Cerebellar nuclear complex (tissue), 1 donor: Measurements from ENCODE around the gene SEC62.
"Not testable (repeated sequence)": the region's sequence is repeated elsewhere in the genome, so short reads cannot be mapped to it uniquely, and the experiment has no call there.

ENCODE experiments used
- DNase-seq, 2 experiments: peaks; one replicate each; lab custom pipeline; 2025; lab: John Stamatoyannopoulos, UW

SEC62 gene

DNA sequence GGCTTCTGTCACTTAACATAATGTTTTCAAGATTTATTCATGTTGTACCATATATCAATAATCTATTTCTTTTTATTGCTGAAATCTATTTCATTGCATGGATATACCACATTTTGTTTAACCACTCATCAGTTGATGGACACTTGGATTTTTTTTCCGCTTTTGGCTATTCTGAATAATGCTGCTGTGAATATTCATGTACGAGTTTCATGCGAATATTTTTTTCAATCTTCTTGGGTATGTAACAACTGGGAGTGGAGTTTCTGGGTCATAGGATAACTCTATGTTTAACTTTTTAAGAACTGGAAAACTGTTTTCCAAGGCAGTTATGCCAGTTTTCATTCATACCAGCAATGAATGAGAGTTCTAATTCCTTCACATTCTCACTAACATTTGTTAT is 49.5 kb downstream of the SEC62 start:
- no peak for DNase-seq

DNA sequence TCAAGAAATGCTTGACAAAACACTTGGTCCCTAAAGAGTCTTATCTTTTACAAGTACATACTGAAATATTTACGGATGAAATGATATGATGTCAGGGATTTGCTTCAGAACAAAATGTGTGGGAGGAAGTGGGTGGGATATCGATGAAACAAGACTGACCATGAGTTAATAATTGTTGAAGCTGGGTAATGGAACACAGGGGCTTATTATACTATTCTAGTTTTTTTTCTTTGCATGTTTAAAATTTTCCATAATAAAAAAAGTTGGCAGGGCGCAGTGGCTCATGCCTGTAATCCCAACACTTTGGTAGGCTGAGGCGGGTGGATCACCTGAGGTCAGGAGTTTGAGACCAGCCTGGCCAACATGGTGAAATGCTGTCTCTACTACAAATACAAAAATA is 52.7 kb downstream of the SEC62 start:
- not testable (repeated sequence) for DNase-seq

DNA sequence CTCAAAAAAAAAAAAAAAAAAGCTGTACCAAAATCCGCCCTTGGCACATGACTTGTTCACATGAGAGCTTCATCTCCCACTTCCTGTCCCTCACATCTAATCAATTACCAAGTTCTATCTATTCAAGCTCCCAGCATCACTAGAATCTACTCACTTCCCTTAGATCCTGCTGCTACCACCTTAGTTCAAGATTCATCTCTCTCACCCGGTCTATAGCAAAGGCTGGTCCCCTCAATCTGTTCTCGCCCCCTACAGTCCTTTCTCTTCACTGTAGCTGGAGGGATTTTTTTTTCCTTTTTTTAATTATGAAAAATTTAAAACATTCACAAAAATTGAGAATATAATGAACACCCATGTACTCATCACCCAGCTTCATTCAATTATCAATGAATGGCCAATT is 54.5 kb downstream of the SEC62 start:
- no peak for DNase-seq

DNA sequence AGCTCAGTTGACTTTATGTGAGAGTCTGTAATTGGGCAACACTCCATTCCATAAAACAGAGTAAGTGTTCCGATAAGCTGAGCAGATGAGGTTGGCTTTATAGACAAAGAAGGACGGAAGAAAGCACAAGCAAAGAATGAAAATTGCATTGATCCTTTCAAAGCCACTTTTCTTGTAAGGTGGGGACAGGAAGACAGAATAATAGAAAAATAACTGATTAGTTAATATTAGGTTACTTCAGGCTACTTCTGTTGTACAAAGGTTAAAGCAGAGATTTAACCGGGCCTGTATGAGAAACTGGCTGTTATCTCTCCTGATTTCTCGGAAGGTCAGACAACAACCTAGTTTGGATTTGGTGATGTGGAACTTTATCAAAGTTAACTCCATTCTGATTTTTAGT is 55.7 kb downstream of the SEC62 start:
- DNase-seq, result no peak

DNA sequence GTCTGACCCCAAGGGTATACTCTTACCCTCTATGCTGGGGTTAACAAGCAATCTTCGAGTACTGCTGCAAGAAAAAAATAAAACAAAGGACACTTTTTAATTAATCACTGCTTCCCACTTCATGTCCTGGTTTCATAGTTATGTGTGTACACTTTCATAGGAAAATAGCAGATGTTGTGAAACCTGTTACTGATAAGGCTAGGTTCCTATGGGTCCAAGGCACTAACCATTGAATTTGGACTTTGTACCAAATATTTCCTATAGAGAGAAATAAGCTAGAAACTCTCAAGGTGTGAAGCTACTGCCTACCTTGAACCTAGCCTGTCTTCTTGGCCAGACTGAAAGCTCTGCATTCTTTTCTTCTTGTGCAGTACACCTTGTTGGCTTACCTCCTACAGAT is 56.6 kb downstream of the SEC62 start:
- no peak for DNase-seq

DNA sequence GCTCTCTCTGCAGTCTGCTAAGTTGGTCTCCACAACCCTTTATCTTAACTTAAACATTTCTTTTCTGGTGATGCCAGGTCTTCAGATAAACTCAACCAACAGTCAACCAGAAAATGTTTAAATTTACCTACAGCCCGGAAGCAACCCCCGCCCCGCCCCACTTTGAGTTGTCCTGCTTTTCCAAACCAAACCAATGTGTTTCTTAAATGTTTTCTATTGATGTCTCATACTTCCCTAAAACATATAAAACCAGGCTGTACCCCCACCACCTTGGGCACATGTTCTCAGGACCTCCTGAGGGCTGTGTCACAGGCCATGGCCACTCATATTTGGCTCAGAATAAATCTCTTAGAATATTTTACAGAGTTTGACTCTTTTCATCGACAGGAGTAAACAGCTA is 58.0 kb downstream of the SEC62 start:
- no peak for DNase-seq

DNA sequence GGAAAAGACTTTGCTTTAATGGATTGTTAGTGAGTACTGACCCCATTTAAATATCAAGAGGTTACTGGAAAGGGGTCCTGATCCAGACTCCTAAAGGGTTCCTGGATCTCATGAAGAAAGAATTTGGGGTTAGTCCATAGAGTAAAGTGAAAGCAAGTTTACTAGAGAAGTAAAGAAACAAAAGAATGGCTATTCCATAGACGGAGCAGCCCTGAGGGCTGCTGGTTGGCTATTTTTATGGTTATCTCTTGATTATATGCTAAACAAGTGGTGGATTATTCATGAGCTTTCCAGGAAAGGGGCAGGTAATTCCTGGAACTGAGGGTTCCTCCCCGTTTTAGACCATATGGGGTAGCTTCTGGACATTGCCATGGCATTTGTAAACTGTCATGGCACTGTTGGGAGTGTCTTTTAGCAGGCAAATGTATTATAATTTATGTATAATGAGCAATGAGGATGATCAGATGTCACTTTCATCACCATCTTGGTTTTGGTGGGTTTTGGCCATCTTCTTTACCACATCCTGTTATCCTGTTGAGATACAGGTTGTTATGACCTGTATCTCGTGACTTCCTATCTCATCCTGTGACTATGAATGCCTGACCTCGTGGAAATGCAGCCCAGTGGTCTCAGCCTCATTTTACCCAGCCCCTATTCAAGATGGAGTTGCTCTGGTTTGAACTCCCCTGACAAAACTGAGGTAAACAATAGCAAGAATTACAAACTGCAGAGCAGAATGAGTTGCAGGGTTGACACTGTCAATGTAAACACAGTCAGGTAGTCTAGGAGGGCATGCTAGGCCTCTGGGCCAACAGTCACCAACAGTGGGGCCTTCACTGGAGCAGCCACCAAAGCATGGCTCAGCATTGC is 60.9 kb downstream of the SEC62 start:
- DNase-seq, result no peak

DNA sequence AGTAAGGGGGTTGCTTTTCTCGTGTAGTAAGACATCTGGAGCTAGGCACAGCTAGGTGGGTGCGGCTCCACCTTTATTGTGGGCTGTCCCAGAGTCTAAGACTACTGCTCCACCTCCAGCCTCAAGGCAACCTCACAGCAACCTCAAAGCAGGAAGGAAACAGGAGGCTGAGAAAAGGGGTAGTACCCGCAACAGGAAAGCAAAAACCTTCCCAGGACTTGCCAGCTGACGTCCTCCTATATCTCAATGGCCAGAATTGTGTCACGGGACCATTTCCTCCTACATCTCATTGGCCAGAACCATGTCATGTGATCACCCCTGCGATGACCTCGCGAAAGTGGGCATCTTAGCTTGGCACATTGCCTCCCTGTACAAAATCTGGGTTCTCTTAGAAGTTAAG is 66.9 kb downstream of the SEC62 start:
- no peak for DNase-seq

DNA sequence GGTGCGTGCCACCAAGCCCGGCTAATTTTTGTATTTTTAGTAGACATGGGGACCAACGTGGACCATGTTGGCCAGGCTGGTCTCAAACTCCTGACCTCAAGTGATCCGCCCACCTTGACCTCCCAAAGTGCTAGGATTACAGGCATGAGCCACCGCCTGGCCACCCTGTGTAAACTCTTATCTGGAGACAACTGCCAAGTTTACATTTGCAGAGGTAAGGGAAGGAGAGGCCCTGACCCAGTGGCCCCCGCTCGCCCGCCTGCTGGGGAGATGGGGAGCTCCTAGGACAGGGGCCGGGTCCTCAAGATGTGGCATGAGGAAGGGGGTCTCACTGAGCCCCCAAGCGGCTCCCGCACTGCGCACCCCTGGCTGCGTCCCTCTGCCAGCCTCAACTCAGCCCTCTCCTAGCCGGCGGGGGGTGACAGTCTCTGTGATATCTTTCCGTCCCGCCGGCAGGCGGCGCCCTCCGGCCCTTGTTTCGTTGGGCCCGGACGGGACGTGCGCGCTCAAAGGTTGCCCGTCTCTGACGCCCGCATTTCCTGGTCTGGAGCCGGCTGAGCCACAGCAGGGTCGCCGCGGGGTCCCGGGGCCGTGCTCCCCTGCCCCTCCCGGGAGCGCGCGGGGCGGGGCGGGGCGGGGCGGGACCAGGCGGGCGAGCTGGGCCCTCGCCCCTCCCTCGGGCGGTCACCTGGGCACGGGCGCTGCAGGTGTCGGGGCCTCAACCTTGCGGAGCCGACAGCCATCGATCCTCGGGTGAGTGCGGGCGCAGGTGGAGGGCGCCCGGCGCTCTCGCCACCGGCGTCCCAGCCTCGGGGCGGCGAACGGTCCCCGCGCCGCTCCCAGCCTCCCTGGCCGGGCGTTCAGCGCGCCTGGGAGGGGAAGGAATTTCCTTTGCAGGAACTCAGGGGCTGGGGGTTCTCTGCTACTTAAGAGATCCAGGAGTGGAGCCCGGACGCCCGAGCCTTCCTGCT is 71.1 kb downstream of the SEC62 start, which contains the start of gene GPR160:
TSS of gene GPR160 (plus strand) at position 533 of the 971 bp plus-strand sequence. CDS start 45,978 bp downstream, outside the sequence.
- no peak for DNase-seq

DNA sequence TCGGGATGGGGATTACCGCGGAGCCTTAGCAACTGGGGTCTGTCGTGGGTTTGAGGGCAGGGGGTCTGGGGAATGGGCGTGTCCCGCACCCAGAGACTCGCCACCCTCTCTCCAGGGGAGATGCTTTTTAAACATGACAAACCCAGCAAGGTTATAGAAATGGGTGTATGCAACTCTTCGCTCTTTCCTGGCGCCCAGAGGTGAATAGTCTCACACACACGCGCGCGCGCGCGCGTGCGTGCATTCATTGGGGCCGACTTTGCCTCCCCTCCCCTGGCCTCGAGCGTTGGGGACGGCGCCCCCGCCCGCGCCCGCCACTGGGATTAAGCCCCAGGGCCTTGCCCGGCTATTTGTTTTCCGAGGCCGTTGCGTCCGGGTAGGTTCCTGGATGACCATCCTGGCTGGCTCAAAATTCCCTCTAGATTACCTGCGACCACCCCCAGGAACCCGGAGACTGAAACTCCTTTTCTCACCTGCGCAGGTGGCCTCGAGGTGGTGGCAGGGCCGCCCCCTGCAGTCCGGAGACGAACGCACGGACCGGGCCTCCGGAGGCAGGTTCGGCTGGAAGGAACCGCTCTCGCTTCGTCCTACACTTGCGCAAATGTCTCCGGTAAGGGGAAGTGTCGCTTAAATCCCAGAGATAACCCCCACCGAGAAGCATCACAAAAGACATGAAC is 72.0 kb downstream of the SEC62 start:
- no peak for DNase-seq

DNA sequence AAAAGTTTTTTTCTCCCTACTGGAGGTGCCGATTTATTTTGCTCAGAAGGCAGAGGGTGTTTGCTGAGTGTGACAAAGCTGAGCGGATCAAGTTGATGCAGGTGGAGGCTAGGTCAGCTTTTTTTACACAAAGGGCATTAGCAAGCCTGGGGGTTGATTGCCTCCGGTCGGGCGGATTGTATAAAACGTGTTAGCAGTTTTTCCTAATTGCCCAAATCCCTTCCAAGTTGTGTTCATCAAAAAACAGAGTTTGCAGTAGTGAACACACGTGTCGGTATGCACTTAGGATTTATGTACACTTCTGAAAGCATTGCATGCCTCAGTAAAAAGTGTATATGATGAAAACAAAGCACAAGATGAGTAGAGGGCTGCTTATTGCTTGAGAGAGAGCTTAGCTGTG is 73.8 kb downstream of the SEC62 start:
- no peak for DNase-seq

DNA sequence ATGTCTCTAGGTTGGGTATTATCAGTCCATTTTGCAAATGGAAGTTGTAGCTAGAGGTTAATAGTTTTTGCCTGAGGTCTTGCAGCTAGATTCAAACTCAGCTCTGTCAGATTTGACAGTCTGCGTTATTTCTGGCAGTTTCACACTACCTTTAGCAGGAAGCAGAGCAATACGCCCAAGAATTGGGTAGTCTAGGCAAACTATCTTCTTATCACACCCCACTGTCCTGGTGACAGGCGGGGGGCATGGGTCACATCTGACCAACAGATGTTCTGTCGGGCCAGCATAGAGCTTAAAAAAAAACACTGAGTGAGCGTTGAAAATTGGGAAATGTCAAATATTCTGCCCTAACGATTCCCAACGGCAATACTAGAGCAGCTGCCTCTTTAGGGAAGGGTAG is 76.9 kb downstream of the SEC62 start:
- DNase-seq, result no peak

DNA sequence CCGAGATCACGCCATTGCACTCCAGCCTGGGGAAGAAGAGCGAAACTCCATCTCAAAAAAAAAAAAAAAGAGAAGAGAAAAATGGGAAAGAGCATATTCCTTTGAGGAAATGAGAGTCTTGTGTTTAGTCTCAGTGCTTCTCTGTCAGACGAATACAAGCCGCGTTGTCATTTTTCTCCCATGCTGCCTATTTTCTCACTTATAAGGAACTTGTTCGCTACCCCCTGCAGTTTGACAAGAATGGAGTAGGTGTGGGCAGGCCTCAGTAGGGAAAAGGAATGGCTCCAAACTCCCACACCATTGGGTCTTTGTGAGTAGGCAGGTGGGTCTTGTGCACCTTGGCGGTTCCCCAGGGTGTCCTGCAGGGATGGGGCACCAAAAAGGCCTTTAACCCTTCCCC is 77.7 kb downstream of the SEC62 start:
- no peak for DNase-seq

DNA sequence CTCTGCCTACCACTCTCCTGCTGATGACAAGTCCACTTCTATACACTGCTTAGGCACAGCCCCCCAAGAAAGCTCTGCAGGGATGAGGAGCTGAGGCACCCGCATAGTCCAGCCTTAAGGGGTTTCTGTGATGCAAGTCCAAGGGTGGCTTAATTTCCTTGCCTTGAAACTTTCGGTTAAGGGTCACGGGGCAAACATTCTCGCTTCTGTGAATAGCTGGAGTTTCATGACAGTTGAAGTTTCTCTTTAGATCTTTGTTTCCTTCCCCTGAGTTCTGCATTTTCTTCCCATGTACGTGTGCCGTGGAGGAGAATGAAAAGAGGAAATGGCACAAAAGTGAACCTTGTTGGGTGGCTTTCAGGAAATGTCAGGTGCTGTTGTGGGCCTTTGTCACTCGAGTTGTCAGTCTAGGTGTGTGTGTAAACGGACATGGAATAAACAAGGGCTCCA is 78.2 kb downstream of the SEC62 start:
- no peak for DNase-seq

DNA sequence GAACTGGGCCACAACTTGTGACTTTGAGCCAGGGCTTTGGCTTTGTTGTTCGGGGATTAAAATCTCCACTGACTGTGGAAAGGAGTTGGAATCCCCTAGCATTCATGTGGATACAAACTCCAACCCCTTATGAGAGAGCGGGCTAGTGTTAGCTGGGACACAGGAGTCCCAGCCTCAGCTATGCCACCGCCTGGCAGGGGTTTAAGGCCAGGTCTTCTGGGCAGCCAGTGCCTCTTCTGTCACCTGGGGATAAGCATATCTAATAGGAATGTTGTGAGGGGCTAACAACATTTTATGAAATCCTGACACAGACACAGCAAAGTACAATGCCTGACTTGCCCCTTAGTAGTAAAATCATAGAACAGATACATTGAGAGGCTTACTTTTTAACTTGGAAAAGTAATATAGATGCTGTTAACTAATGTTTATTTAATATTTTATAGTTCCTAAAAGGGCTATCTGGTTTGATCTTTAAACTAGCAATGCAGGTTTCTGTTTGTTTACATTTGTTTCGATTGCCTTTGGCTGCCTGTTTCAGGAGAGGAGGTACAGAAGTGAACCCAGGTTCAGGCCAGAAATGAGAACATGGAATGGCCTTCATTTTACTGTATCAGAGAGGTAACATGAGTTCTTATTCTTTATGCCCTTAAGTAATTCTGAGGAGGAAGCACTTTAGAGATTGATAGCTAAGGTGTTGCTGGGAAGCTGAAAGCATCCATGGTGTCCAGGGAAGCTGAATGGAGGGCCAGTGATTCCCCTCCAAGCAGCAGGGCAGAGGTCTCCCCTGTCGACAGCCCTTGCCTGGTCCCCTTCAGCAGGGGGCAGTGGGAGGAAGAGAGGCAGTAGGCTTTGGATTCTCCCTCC is 79.9 kb downstream of the SEC62 start:
- DNase-seq, result no peak

DNA sequence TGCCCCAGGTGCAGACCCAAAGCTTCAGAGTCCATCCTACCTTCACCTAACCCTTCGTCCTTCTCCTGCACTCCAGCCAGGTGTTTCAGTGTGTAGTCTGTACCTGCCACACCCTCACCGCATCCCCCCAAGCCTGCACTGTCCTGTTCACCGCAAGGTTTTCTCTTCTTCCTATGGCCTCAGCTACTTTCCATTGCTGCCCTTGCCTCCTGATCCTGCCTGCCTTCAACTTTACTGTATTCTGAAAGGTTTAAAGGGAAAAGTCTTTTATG is 80.5 kb downstream of the SEC62 start:
- DNase-seq, result no peak
